Measurements from ENCODE around the gene ZNF850. TPM values are rescaled to one million over a fixed set of nuclear protein-coding genes. Genes with fewer than 3 reads are reported as not detected.

Gene ZNF850
- total and polyA plus RNA-seq, 11 donors = 0.84 to 7.3 (median 3.9) TPM

DNA sequence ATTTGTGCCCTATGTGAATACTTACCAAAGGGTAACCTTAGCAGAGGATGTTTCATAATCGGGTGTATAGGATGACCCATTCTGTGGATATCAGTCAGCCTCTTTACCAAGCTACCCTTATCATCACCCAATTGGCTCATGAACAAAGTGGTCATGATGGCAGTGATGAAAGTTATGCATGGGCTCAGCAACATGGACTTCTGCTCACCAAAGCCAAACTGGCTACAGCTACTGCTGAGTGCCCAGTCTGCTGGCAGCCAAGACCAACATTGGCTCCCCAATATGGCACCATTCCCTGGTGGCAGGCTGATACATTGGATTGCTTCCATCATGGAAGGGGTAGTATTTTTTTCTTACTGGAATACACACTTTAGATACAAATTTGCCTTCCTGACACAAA is 100.2 kb downstream of the ZNF850 start:
- 36 to 68% (median 51%) methylated on average over 1 of the region's 1 CpG for WGBS, 4 donors
- DNase-seq = peak in 3 of 5 donors; percentile 27 to 38 (median 34)
- Histone ChIP-seq H3K27me3 (no peaks in the 10 kb centered on the region), H3K4me1 (peaks cover 0 to 24% (median 11%) of the 10 kb centered on the region in 12 donors), H3K9me3 (peaks cover 0 to 85% (median 7%) of the 10 kb centered on the region in 12 donors), H3K36me3 (peaks cover 0 to 15% (median 2%) of the 10 kb centered on the region in 9 donors), H3K4me3 (no peak overlapping the region), H3K27ac (no peak overlapping the region)
- ATAC-seq = peak; percentile 43 to 54 (median 48)
- intact Hi-C loops (cut with DNase I) = loop anchor here in 1 of 10 donors (2.0 kb wide), 1 partner anchor 14 kb away; the partner anchor contains the start of gene ZNF567
- TF ChIP-seq POLR2A (IDR thresholded peaks at IDR 0.05) = no peak
- TF ChIP-seq, protein P1, sequence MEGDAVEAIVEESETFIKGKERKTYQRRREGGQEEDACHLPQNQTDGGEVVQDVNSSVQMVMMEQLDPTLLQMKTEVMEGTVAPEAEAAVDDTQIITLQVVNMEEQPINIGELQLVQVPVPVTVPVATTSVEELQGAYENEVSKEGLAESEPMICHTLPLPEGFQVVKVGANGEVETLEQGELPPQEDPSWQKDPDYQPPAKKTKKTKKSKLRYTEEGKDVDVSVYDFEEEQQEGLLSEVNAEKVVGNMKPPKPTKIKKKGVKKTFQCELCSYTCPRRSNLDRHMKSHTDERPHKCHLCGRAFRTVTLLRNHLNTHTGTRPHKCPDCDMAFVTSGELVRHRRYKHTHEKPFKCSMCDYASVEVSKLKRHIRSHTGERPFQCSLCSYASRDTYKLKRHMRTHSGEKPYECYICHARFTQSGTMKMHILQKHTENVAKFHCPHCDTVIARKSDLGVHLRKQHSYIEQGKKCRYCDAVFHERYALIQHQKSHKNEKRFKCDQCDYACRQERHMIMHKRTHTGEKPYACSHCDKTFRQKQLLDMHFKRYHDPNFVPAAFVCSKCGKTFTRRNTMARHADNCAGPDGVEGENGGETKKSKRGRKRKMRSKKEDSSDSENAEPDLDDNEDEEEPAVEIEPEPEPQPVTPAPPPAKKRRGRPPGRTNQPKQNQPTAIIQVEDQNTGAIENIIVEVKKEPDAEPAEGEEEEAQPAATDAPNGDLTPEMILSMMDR (IDR thresholded peaks at IDR 0.05) = no peak

DNA sequence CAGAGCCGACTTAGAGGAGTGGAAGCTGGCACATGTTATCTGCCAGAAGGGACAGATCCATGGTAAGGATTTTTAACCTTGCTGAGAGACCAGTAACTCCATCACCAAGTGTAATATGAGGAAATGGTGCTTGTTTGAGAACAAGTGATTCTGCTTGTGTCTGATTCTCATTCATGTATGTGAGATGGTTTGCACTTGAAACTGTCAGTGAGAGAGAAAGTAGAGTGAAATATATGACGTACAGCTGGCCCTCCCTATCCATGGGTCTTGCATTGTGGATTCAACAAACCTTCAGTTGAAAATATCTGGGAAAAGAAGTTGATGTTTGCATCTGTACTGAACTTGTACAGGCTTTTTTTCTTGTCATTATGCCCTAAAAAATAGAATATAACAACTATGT is 104.0 kb downstream of the ZNF850 start:
- WGBS, 4 donors = 49 to 66% (median 63%) methylated on average over 2 of the region's 2 CpGs
- Histone ChIP-seq H3K9me3 (peaks cover 0 to 67% (median 7%) of the 10 kb centered on the region in 12 donors), H3K4me1 (peaks cover 3 to 30% (median 18%) of the 10 kb centered on the region in 12 donors), H3K27ac (no peak overlapping the region), H3K27me3 (no peaks in the 10 kb centered on the region), H3K4me3 (peak overlapping the region in 1 of 12 donors; percentile 79), H3K36me3 (peaks cover 0 to 21% (median 11%) of the 10 kb centered on the region in 9 donors)
- TF ChIP-seq POLR2A (IDR thresholded peaks at IDR 0.05) = no peak
- TF ChIP-seq, protein P1 (IDR thresholded peaks at IDR 0.05) = no peak
- no peak for ATAC-seq
- intact Hi-C loops (cut with DNase I) = loop anchor here in 3 of 10 donors (5.0 to 10.0 kb wide), 4 partner anchors 104 to 186 kb away; partner anchors contain the start of genes ZNF260 (in 1 of the 3), ZNF345 (in 1 of the 3), ZNF790 (in 1 of the 3) and ZNF850 (in 1 of the 3)
- DNase-seq = no peak

GRCh38 chr19:36665832-36666231 is 106.8 kb downstream of the ZNF850 start:
- Histone ChIP-seq H3K4me3 (peak overlapping the region; percentile 47 to 96 (median 78)), H3K27ac (peak overlapping the region in 1 of 12 donors; percentile 83), H3K27me3 (no peaks in the 10 kb centered on the region), H3K9me3 (peaks cover 0 to 67% (median 10%) of the 10 kb centered on the region in 12 donors), H3K36me3 (peaks cover 0 to 42% (median 27%) of the 10 kb centered on the region in 9 donors), H3K4me1 (peaks cover 3 to 21% (median 16%) of the 10 kb centered on the region in 12 donors)
- ATAC-seq (no peak), DNase-seq (no peak)
- intact Hi-C loops (cut with DNase I) = loop anchor here in 4 of 10 donors (2.0 to 10.0 kb wide), 5 partner anchors 21 to 189 kb away; partner anchors contain the start of genes ZNF260 (in 1 of the 4), ZNF345 (in 1 of the 4), ZNF567 (in 1 of the 4) and ZNF790 (in 1 of the 4)
- 43 to 65% (median 61%) methylated on average over 14 of the region's 14 CpGs for WGBS, 4 donors
- TF ChIP-seq POLR2A (IDR thresholded peaks at IDR 0.05) = no peak
- TF ChIP-seq, protein P1 (IDR thresholded peaks at IDR 0.05) = no peak

Other genes with a start within 250 kb of the ZNF850 start
- gene ZNF260, start 244.5 kb downstream of the ZNF850 start, total RNA-seq = 10 to 100 TPM in 4 of 9 donors, 1 to 10 TPM in 5; 5.2 to 13.7 (median 8.5) TPM
- gene ZNF260, start 244.5 kb downstream of the ZNF850 start, polyA plus RNA-seq = 1 to 10 TPM; 3.4 to 5.7 TPM
- gene ZNF529, start 199.5 kb downstream of the ZNF850 start, total RNA-seq = 10 to 100 TPM; 10.0 to 17.8 (median 13.5) TPM
- 1 to 10 TPM; 7.2 to 7.8 TPM for gene ZNF529, start 199.5 kb downstream of the ZNF850 start, polyA plus RNA-seq
- gene ZNF382, start 167.5 kb downstream of the ZNF850 start, total RNA-seq = 10 to 100 TPM; 12.0 to 21.2 (median 15.7) TPM
- 1 to 10 TPM; 4.3 to 5.4 TPM for gene ZNF382, start 167.5 kb downstream of the ZNF850 start, polyA plus RNA-seq
- gene ZNF461, start 106.0 kb downstream of the ZNF850 start, total RNA-seq = 1 to 10 TPM; 4.1 to 8.8 (median 6.2) TPM
- 1 to 10 TPM; 3.2 to 4.2 TPM for gene ZNF461, start 106.0 kb downstream of the ZNF850 start, polyA plus RNA-seq
- gene ZNF567, start 85.2 kb downstream of the ZNF850 start, total RNA-seq = 1 to 10 TPM; 2.9 to 5.8 (median 3.9) TPM
- gene ZNF567, start 85.2 kb downstream of the ZNF850 start, polyA plus RNA-seq = 1 to 10 TPM; 2.1 to 2.6 TPM
- gene ZNF790, start 65.6 kb upstream of the ZNF850 start, total RNA-seq = 10 to 100 TPM in 2 of 9 donors, 1 to 10 TPM in 7; 3.4 to 13.0 (median 8.5) TPM
- 1 to 10 TPM; 3.7 to 4.6 TPM for gene ZNF790, start 65.6 kb upstream of the ZNF850 start, polyA plus RNA-seq
- 1 to 10 TPM in 8 of 9 donors, under 1 TPM in 1; 0.64 to 5.9 (median 4.3) TPM for gene ZNF345, start 78.1 kb upstream of the ZNF850 start, total RNA-seq
- gene ZNF345, start 78.1 kb upstream of the ZNF850 start, polyA plus RNA-seq = 1 to 10 TPM; 1.6 to 2.5 TPM
- 1 to 10 TPM; 1.3 to 3.5 (median 2.5) TPM for gene ZNF829, start 143.5 kb upstream of the ZNF850 start, total RNA-seq
- 1 to 10 TPM in 1 of 2 donors, under 1 TPM in 1; 0.76 to 1.4 TPM for gene ZNF829, start 143.5 kb upstream of the ZNF850 start, polyA plus RNA-seq
- gene ZNF568, start 143.5 kb upstream of the ZNF850 start, total RNA-seq = 10 to 100 TPM in 3 of 9 donors, 1 to 10 TPM in 6; 6.6 to 12.1 (median 9.4) TPM
- 1 to 10 TPM; 3.7 to 5.8 TPM for gene ZNF568, start 143.5 kb upstream of the ZNF850 start, polyA plus RNA-seq

Data from heart left ventricle (tissue), 16 donors.